Measurements from ENCODE around the gene FUBP3. TPM values are rescaled to one million over a fixed set of nuclear protein-coding genes. Genes with fewer than 3 reads are reported as not detected.

The FUBP3 gene
- total and polyA plus RNA-seq, 4 experiments from 2014 or later = 27.6 to 46.5 (median 40.4) TPM

GRCh38 chr9:130660683-130661450 lies 81.5 kb downstream of the FUBP3 start:
- ChIA-PET CTCF (ENCODE audit: partially characterized antibody) (no interaction called here), POLR2A (ENCODE audit: partially characterized antibody) (no interaction called here)
- Mint-ChIP-seq H3K4me3 (peak overlapping the region in 2 of 8 donors; percentile 11 to 64), H3K27ac (no peak overlapping the region), H3K4me1 (peaks cover 5 to 37% (median 24%) of the 10 kb centered on the region in 4 donors), H3K9me3 (peaks cover 0 to 2% (median 0%) of the 10 kb centered on the region in 8 donors), H3K27me3 (peaks cover 44 to 50% of the 10 kb centered on the region in 2 donors), H3K36me3 (no peaks in the 10 kb centered on the region)
- no peak for DNase-seq
- H3K9me3 ChIP-seq (ENCODE audit: control insufficient read depth in 1 of 2, low read length in 2 of 2) = no peaks in the 10 kb centered on the region
- H3K36me3 ChIP-seq (ENCODE audit: insufficient read depth, low read length) = no peaks in the 10 kb centered on the region
- intact Hi-C loops (cut with micrococcal nuclease) = no loop called here
- H3K4me1 ChIP-seq (ENCODE audit: insufficient read depth, low read length) = peaks cover 49% of the 10 kb centered on the region
- no peak overlapping the region for H3K27ac ChIP-seq (ENCODE audit: low read depth, low read length)
- H3K4me3 ChIP-seq (ENCODE audit: low read length in 2 of 2) = no peak overlapping the region
- peaks cover 20% of the 10 kb centered on the region for H3K27me3 ChIP-seq (ENCODE audit: insufficient read depth, low read length)

- ChIA-PET POLR2A (ENCODE audit: partially characterized antibody) (no interaction called here), CTCF (ENCODE audit: partially characterized antibody) (no interaction called here)
- DNase-seq = no peak
- peak overlapping the region in 4 of 8 donors; percentile 25 to 74 (median 52) for H3K4me3 Mint-ChIP-seq
- peaks cover 42 to 49% of the 10 kb centered on the region in 2 donors for H3K27me3 Mint-ChIP-seq
- no peaks in the 10 kb centered on the region for H3K36me3 ChIP-seq (ENCODE audit: insufficient read depth, low read length)
- H3K9me3 Mint-ChIP-seq = peaks cover 0 to 2% (median 0%) of the 10 kb centered on the region in 8 donors
- intact Hi-C loops (cut with micrococcal nuclease) = no loop called here
- H3K4me1 ChIP-seq (ENCODE audit: insufficient read depth, low read length) = peaks cover 53% of the 10 kb centered on the region
- no peak overlapping the region for H3K27ac ChIP-seq (ENCODE audit: low read depth, low read length)
- H3K4me1 Mint-ChIP-seq = peaks cover 5 to 37% (median 25%) of the 10 kb centered on the region in 4 donors
- peaks cover 23% of the 10 kb centered on the region for H3K27me3 ChIP-seq (ENCODE audit: insufficient read depth, low read length)
- H3K36me3 Mint-ChIP-seq = no peaks in the 10 kb centered on the region
- no peak overlapping the region for H3K27ac Mint-ChIP-seq
- no peaks in the 10 kb centered on the region for H3K9me3 ChIP-seq (ENCODE audit: control insufficient read depth in 1 of 2, low read length in 2 of 2)
- no peak overlapping the region for H3K4me3 ChIP-seq (ENCODE audit: low read length in 2 of 2)
Observed at GRCh38 chr9:130661451-130662098, 82.2 kb downstream of the FUBP3 start.

GRCh38 chr9:130662099-130662969 lies 83.0 kb downstream of the FUBP3 start:
- intact Hi-C loops (cut with micrococcal nuclease) = no loop called here
- Mint-ChIP-seq H3K27ac (peak overlapping the region in 1 of 7 donors; percentile 64), H3K36me3 (no peaks in the 10 kb centered on the region), H3K4me3 (peak overlapping the region in 7 of 8 donors; percentile 55 to 87 (median 76)), H3K4me1 (peaks cover 5 to 37% (median 25%) of the 10 kb centered on the region in 4 donors), H3K27me3 (peaks cover 40 to 46% of the 10 kb centered on the region in 2 donors), H3K9me3 (peaks cover 0 to 2% (median 0%) of the 10 kb centered on the region in 8 donors)
- ChIA-PET POLR2A (ENCODE audit: partially characterized antibody) (no interaction called here), CTCF (ENCODE audit: partially characterized antibody) (interaction anchor here (1.2 kb wide), 1 partner anchor 23 kb away, joined by 3 read pairs; no protein-coding TSS in a partner anchor)
- H3K4me1 ChIP-seq (ENCODE audit: insufficient read depth, low read length) = peaks cover 53% of the 10 kb centered on the region
- peaks cover 28% of the 10 kb centered on the region for H3K27me3 ChIP-seq (ENCODE audit: insufficient read depth, low read length)
- DNase-seq = no peak
- no peak overlapping the region for H3K27ac ChIP-seq (ENCODE audit: low read depth, low read length)
- H3K36me3 ChIP-seq (ENCODE audit: insufficient read depth, low read length) = no peaks in the 10 kb centered on the region
- no peak overlapping the region for H3K4me3 ChIP-seq (ENCODE audit: low read length in 2 of 2)
- no peaks in the 10 kb centered on the region for H3K9me3 ChIP-seq (ENCODE audit: control insufficient read depth in 1 of 2, low read length in 2 of 2)

DNA sequence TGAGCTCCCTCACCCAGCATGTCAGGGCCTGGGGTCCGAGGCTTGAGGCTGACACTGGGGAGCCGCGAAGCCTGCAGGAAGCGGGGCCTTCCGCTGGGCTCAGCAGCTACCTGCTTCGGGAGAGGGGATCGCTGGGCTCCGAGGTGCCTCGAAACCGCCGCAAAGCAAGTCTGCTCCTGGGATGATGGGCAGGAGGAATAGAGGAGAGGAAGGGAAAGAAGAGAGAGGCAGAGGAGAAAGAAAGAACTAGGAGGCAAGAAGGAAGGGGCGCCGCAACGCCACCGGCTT lies 83.5 kb downstream of the FUBP3 start:
- Histone ChIP-seq H3K4me1 (ENCODE audit: insufficient read depth, low read length) (peaks cover 53% of the 10 kb centered on the region), H3K27me3 (ENCODE audit: insufficient read depth, low read length) (peaks cover 29% of the 10 kb centered on the region), H3K27ac (ENCODE audit: low read depth, low read length) (no peak overlapping the region), H3K4me3 (ENCODE audit: low read length in 2 of 2) (peak overlapping the region in 1 of 2 donors; percentile 9), H3K36me3 (ENCODE audit: insufficient read depth, low read length) (no peaks in the 10 kb centered on the region), H3K9me3 (ENCODE audit: control insufficient read depth in 1 of 2, low read length in 2 of 2) (no peaks in the 10 kb centered on the region)
- Mint-ChIP-seq H3K4me1 (peaks cover 5 to 37% (median 25%) of the 10 kb centered on the region in 4 donors), H3K4me3 (peak overlapping the region in 7 of 8 donors; percentile 55 to 87 (median 76)), H3K27me3 (peaks cover 38 to 48% of the 10 kb centered on the region in 2 donors), H3K36me3 (no peaks in the 10 kb centered on the region), H3K9me3 (peaks cover 0 to 2% (median 0%) of the 10 kb centered on the region in 8 donors), H3K27ac (peak overlapping the region in 3 of 7 donors; percentile 47 to 64 (median 55))
- ChIA-PET CTCF (ENCODE audit: partially characterized antibody) (interaction anchor here (1.2 kb wide), 1 partner anchor 23 kb away, joined by 3 read pairs; no protein-coding TSS in a partner anchor), POLR2A (ENCODE audit: partially characterized antibody) (interaction anchor here (1.0 kb wide), 1 partner anchor 20 kb away, joined by 3 read pairs; no protein-coding TSS in a partner anchor)
- DNase-seq = no peak
- intact Hi-C loops (cut with micrococcal nuclease) = no loop called here

- ChIA-PET CTCF (ENCODE audit: partially characterized antibody) (interaction anchor here (1.2 kb wide), 1 partner anchor 22 kb away, joined by 3 read pairs; no protein-coding TSS in a partner anchor), POLR2A (ENCODE audit: partially characterized antibody) (interaction anchor here (1.0 kb wide), 1 partner anchor 19 kb away, joined by 3 read pairs; no protein-coding TSS in a partner anchor)
- no peak for DNase-seq
- H3K27me3 Mint-ChIP-seq = peaks cover 40 to 48% of the 10 kb centered on the region in 2 donors
- Histone ChIP-seq H3K36me3 (ENCODE audit: insufficient read depth, low read length) (no peaks in the 10 kb centered on the region), H3K4me3 (ENCODE audit: low read length in 2 of 2) (peak overlapping the region in 1 of 2 donors; percentile 9), H3K27ac (ENCODE audit: low read depth, low read length) (no peak overlapping the region), H3K4me1 (ENCODE audit: insufficient read depth, low read length) (peaks cover 53% of the 10 kb centered on the region), H3K9me3 (ENCODE audit: control insufficient read depth in 1 of 2, low read length in 2 of 2) (no peaks in the 10 kb centered on the region), H3K27me3 (ENCODE audit: insufficient read depth, low read length) (peaks cover 29% of the 10 kb centered on the region)
- H3K4me3 Mint-ChIP-seq = peak overlapping the region in 7 of 8 donors; percentile 55 to 87 (median 76)
- peak overlapping the region in 1 of 7 donors; percentile 64 for H3K27ac Mint-ChIP-seq
- H3K36me3 Mint-ChIP-seq = no peaks in the 10 kb centered on the region
- H3K4me1 Mint-ChIP-seq = peaks cover 5 to 32% (median 24%) of the 10 kb centered on the region in 4 donors
- intact Hi-C loops (cut with micrococcal nuclease) = no loop called here
- H3K9me3 Mint-ChIP-seq = peaks cover 0 to 2% (median 0%) of the 10 kb centered on the region in 8 donors
Observed at GRCh38 chr9:130663258-130663976, 84.0 kb downstream of the FUBP3 start.

GRCh38 chr9:130663977-130664250 lies 84.5 kb downstream of the FUBP3 start:
- peaks cover 0 to 2% (median 0%) of the 10 kb centered on the region in 8 donors for H3K9me3 Mint-ChIP-seq
- H3K36me3 Mint-ChIP-seq = no peaks in the 10 kb centered on the region
- intact Hi-C loops (cut with micrococcal nuclease) = no loop called here
- peaks cover 40 to 44% of the 10 kb centered on the region in 2 donors for H3K27me3 Mint-ChIP-seq
- H3K4me3 Mint-ChIP-seq = peak overlapping the region in 5 of 8 donors; percentile 7 to 67 (median 44)
- no peak for DNase-seq
- Histone ChIP-seq H3K4me1 (ENCODE audit: insufficient read depth, low read length) (peaks cover 53% of the 10 kb centered on the region), H3K9me3 (ENCODE audit: control insufficient read depth in 1 of 2, low read length in 2 of 2) (no peaks in the 10 kb centered on the region), H3K36me3 (ENCODE audit: insufficient read depth, low read length) (no peaks in the 10 kb centered on the region), H3K27ac (ENCODE audit: low read depth, low read length) (no peak overlapping the region), H3K4me3 (ENCODE audit: low read length in 2 of 2) (no peak overlapping the region), H3K27me3 (ENCODE audit: insufficient read depth, low read length) (peaks cover 29% of the 10 kb centered on the region)
- CTCF ChIA-PET (ENCODE audit: partially characterized antibody) = no interaction called here
- H3K27ac Mint-ChIP-seq = no peak overlapping the region
- peaks cover 5 to 29% (median 22%) of the 10 kb centered on the region in 4 donors for H3K4me1 Mint-ChIP-seq
- POLR2A ChIA-PET (ENCODE audit: partially characterized antibody) = interaction anchor here (1.0 kb wide), 1 partner anchor 19 kb away, joined by 3 read pairs; no protein-coding TSS in a partner anchor

All from CD4-positive, alpha-beta memory T cell (primary cell).